Cardiac muscle cell (in vitro differentiated cells and primary cell): ENCODE results near the gene NT5M. TPM values are rescaled to one million over a fixed set of nuclear protein-coding genes. Genes with fewer than 3 reads are reported as not detected.
A peak's percentile ranks its signal among the peaks of the same experiment; 100 is the strongest.

Source experiments
- DNase-seq, 2 donors: peaks; one replicate each; pipeline versions ENCODE4 v3.0.0 to v3.0.0-alpha.2; 2010 to 2017; ENCODE audit warnings: low read depth in 1 of 2, low spot score in 1 of 2
- H3K27ac ChIP-seq: fragments of 200-600 bp; sonication (generic); 2 replicates; pipeline ENCODE4 v1.5.1; 2016
- H3K27me3 ChIP-seq: fragments of 200-600 bp; sonication (generic); 2 replicates; pipeline ENCODE4 v1.6.0; 2016; ENCODE audit warnings: control low read depth
- H3K36me3 ChIP-seq: fragments of 200-600 bp; sonication (generic); 2 replicates; pipeline ENCODE4 v1.5.1; 2016; ENCODE audit warnings: control low read depth
- H3K4me1 ChIP-seq: fragments of 200-600 bp; sonication (generic); 2 replicates; pipeline ENCODE4 v1.8.1; 2017; ENCODE audit warnings: low read depth, mild to moderate bottlenecking, mixed run types
- H3K4me3 ChIP-seq: fragments of 200-600 bp; sonication (generic); 2 replicates; pipeline ENCODE4 v1.5.1; 2016; ENCODE audit warnings: mild to moderate bottlenecking
- H3K9me3 ChIP-seq: fragments of 200-600 bp; sonication (generic); 2 replicates; pipeline ENCODE4 v1.5.1; 2017; ENCODE audit warnings: low read depth, mild to moderate bottlenecking, control low read depth
- polyA plus RNA-seq: library from polyadenylated mRNA; unstranded; fragments of >200 nt; fragmentation: Nextera tagmentation; extraction: Ambion mirVana; gene quantifications from 2 replicates; pipeline ENCODE4 v1.2.1, GENCODE V29; 2016
- total RNA-seq: library from RNA; depleted of rRNA; stranded (reverse); fragments of >200 nt; gene quantifications from 2 replicates; pipeline ENCODE4 v1.2.3, GENCODE V29; 2016
- TF ChIP-seq, protein P1 (sequence below): IDR thresholded peaks from 2 replicates; pipeline ENCODE4 v1.5.1; 2012; ENCODE audit warnings: low read depth, mild to moderate bottlenecking, low read length

Gene NT5M
- total and polyA plus RNA-seq, 2 experiments from 2014 or later = 32.9 to 38.5 TPM

DNA sequence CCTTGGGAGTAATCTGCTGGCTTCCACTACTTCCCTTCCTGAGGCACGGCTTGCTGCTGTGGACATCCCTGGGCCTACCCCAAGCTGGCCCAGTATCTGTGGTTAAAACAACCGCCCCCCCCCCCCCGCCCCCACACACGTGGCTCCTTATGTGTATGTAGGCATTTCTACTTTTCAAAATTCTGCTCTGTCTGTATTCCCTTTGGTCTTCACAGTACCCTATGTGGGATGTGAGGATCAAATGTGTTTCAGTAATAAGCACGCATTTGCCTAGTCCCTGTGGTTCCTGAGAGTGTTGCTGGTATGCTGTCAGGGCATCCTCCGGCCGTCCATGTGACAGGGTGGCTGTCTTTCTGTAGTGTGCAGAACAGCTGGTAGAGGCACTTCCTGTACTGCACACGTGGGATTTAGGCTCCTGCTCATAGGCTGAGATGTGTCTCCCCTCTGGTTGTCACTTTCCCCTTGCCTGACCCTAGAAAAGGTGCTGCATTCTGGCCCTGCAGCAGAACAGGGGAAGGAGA is 2.2 kb downstream of the NT5M start:
- Histone ChIP-seq H3K4me1 (peaks cover 13% of the 10 kb centered on the region), H3K9me3 (no peaks in the 10 kb centered on the region), H3K36me3 (no peaks in the 10 kb centered on the region), H3K4me3 (no peak overlapping the region), H3K27ac (peak overlapping the region; percentile 1), H3K27me3 (no peaks in the 10 kb centered on the region)
- TF ChIP-seq, protein P1, sequence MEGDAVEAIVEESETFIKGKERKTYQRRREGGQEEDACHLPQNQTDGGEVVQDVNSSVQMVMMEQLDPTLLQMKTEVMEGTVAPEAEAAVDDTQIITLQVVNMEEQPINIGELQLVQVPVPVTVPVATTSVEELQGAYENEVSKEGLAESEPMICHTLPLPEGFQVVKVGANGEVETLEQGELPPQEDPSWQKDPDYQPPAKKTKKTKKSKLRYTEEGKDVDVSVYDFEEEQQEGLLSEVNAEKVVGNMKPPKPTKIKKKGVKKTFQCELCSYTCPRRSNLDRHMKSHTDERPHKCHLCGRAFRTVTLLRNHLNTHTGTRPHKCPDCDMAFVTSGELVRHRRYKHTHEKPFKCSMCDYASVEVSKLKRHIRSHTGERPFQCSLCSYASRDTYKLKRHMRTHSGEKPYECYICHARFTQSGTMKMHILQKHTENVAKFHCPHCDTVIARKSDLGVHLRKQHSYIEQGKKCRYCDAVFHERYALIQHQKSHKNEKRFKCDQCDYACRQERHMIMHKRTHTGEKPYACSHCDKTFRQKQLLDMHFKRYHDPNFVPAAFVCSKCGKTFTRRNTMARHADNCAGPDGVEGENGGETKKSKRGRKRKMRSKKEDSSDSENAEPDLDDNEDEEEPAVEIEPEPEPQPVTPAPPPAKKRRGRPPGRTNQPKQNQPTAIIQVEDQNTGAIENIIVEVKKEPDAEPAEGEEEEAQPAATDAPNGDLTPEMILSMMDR = no peak
- peak; percentile 7 to 36 for DNase-seq

DNA sequence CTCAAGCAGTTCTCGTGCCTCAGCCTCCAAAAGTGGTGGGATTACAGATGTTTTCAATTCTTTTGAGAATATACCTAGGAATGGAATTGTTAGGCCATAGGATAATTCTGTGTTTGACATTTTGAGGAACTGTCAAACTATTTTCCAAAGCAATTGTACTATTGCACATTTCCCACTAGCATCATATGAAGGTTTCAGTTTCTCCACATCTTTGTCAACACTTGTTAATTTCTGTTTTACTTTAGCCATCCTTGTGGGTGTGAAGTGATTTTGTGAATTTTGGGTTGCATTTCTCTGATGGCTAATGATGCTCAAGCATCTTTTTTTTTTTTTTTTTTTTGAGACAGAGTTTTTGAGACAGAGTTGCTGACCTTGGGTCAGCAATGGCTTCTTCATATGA is 6.2 kb downstream of the NT5M start:
- Histone ChIP-seq H3K27ac (no peak overlapping the region), H3K4me3 (no peak overlapping the region), H3K9me3 (no peaks in the 10 kb centered on the region), H3K27me3 (no peaks in the 10 kb centered on the region), H3K36me3 (no peaks in the 10 kb centered on the region), H3K4me1 (peaks cover 13% of the 10 kb centered on the region)
- no peak for DNase-seq
- TF ChIP-seq, protein P1 = no peak

DNA sequence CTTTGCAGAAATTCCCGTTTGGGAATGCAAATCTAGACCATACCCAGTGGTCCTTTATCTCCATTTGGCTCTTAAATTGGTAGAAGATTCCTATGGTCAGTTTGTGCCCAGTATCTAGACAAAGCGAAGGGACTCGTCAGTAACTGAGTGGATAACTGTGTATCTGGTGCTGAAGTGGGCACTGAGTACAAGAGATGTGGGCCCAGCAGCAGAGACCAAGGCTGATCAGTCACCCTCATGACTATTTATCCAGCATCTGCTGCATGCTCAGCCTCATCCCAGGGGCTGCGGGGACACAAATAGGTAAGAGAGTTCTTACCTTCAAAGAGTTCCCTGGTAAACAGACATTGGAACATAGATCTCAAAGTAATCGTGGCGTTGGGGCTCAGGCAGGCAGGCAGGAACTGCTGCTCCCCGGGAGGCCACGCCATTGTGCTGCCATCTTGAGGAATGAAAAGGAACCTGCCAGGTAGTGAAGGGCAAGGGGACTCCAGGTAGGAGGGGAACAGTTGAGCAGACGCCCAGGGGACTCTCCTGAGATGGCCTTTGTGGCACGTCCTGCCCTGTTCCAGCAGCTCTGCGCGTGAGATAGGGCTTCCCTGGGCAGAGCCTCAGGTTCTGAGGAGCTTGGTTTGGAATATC is 10.3 kb downstream of the NT5M start:
- H3K9me3 ChIP-seq = no peaks in the 10 kb centered on the region
- H3K36me3 ChIP-seq = no peaks in the 10 kb centered on the region
- H3K4me3 ChIP-seq = no peak overlapping the region
- H3K4me1 ChIP-seq = no peaks in the 10 kb centered on the region
- H3K27ac ChIP-seq = no peak overlapping the region
- TF ChIP-seq, protein P1 = peak; percentile 33
- peak; percentile 30 to 62 for DNase-seq
- H3K27me3 ChIP-seq = no peaks in the 10 kb centered on the region

DNA sequence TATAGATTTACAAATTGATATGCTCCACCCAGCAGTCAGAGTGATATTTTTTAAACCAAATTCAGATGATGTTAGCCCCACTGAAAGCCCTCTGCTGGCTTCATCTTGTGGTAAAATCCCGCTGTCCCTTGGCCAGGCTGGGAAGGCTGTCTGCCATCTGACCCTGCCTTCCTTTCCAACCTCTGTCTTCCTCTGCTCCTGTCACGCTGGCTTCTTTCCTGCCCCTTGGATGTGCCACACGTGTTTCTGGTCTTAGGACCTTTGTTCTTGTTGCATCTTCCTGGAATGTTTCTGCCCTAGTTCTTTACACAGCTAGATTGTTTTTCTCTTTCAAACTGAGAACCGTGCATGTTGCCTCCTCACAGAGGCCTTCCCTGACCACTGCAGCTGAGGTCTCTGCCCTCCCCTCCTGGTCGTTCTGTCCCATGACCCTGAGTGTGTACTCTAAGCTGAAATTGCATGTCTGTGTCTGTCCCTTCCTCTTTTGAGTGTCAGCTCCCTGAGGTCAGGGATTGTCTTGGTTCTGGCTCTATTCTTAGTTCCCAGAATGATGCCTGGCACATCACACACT is 11.4 kb downstream of the NT5M start:
- Histone ChIP-seq H3K36me3 (no peaks in the 10 kb centered on the region), H3K4me1 (no peaks in the 10 kb centered on the region), H3K27me3 (no peaks in the 10 kb centered on the region), H3K9me3 (no peaks in the 10 kb centered on the region), H3K27ac (no peak overlapping the region), H3K4me3 (no peak overlapping the region)
- TF ChIP-seq, protein P1 = no peak
- no peak for DNase-seq

DNA sequence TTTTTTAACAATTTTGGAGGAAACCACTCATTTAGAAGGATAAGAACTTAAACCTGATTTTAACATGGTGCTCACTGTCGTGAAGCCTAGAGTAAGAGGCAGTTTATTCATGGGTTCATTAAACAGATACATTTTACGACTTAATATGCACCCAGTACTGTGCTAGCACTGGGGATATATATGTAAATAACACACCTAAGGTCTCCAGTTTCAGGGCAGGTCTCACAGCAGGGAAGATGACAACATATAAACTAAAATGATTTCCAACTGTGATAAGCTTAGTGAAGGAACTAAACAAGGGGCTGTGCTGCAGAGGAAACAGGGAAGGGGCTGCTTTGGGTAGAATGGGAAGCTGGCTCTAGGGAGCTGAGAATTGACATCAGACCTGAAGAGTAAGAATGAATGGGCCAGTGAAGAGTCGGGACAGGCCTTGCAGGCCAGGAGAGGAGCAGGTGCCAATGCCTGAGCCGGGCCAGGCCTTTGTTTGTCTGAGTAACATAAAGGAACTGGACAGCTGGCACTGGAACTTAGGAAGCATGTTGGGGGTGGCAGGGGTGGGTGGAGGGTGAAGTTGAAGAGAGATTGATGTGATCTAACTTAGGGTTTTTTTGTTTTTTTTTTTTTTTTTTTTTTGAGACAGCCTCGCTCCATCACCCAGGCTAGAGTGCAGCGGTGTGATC is 12.1 kb downstream of the NT5M start:
- Histone ChIP-seq H3K4me1 (no peaks in the 10 kb centered on the region), H3K4me3 (no peak overlapping the region), H3K9me3 (no peaks in the 10 kb centered on the region), H3K27me3 (no peaks in the 10 kb centered on the region), H3K27ac (no peak overlapping the region), H3K36me3 (no peaks in the 10 kb centered on the region)
- TF ChIP-seq, protein P1 = no peak
- DNase-seq = no peak
